HepG2 (cell line): Measurements from ENCODE around the gene NUDT6. TPM values are rescaled to one million over a fixed set of nuclear protein-coding genes. Genes with fewer than 3 reads are reported as not detected.

Experiments
- ARHGAP35 ChIP-seq: sonication (generic); formaldehyde crosslinking; IDR thresholded peaks from 2 replicates; pipeline ENCODE4 v1.9.0; 2022; ENCODE audit warnings: mild to moderate bottlenecking, inconsistent platforms, moderate library complexity, missing genetic modification reagents, borderline replicate concordance
- BORCS8-MEF2B ChIP-seq: sonication (generic); formaldehyde crosslinking; IDR thresholded peaks from 2 replicates; pipeline ENCODE4 v1.8.0; 2022; ENCODE audit warnings: mild to moderate bottlenecking, missing genetic modification reagents
- CBX1 ChIP-seq: IDR thresholded peaks from one replicate; pipeline ENCODE4 v1.6.1; 2016; ENCODE audit warnings: antibody characterized with exemption, low read depth
- CTCF ChIP-seq: sonication (generic); formaldehyde crosslinking; IDR thresholded peaks from 2 replicates; pipeline ENCODE4 v1.5.0; 2020; ENCODE audit warnings: mild to moderate bottlenecking, missing genetic modification reagents, moderate library complexity
- FOXC1 ChIP-seq: sonication (generic); formaldehyde crosslinking; IDR thresholded peaks from 2 replicates; pipeline ENCODE4 v1.8.0; 2022; ENCODE audit warnings: mild to moderate bottlenecking, missing genetic modification reagents, borderline replicate concordance
- GATAD2A ChIP-seq: IDR thresholded peaks from 2 replicates; pipeline ENCODE4 v1.6.1; 2016
- GMEB2 ChIP-seq: IDR thresholded peaks from 2 replicates; pipeline ENCODE4 v1.6.1; 2016; ENCODE audit warnings: missing biosample characterization, missing genetic modification reagents, low read depth
- GZF1 ChIP-seq: sonication (generic); formaldehyde crosslinking; IDR thresholded peaks from 2 replicates; pipeline ENCODE4 v1.5.1; 2020; ENCODE audit warnings: mild to moderate bottlenecking, missing genetic modification reagents
- HCFC1 ChIP-seq: fragments of 150-350 bp; IDR thresholded peaks from 2 replicates; pipeline ENCODE4 v1.6.1; 2014; ENCODE audit warnings: low read depth, low read length
- HDAC2 ChIP-seq: sonication (generic); formaldehyde crosslinking; IDR thresholded peaks from 2 replicates; pipeline ENCODE4 v1.4.0; 2020; ENCODE audit warnings: missing genetic modification reagents
- HES4 ChIP-seq: sonication (generic); formaldehyde crosslinking; IDR thresholded peaks from 2 replicates; pipeline ENCODE4 v1.9.0; 2021; ENCODE audit warnings: mild to moderate bottlenecking, missing genetic modification reagents, borderline replicate concordance
- MXD3 ChIP-seq: IDR thresholded peaks from 2 replicates; pipeline ENCODE4 v1.6.1; 2016; ENCODE audit warnings: mild to moderate bottlenecking, missing biosample characterization, missing genetic modification reagents
- MXD4 ChIP-seq: IDR thresholded peaks from 2 replicates; pipeline ENCODE4 v1.6.1; 2016; ENCODE audit warnings: mild to moderate bottlenecking, missing biosample characterization, missing genetic modification reagents
- MYC ChIP-seq: sonication (generic); formaldehyde crosslinking; IDR thresholded peaks from 2 replicates; pipeline ENCODE4 v1.9.0; 2021; ENCODE audit warnings: missing genetic modification reagents, borderline replicate concordance
- PITX1 ChIP-seq: sonication (generic); formaldehyde crosslinking; IDR thresholded peaks from 2 replicates; pipeline ENCODE4 v1.5.1; 2020; ENCODE audit warnings: mild to moderate bottlenecking, missing genetic modification reagents
- RORA ChIP-seq: sonication (generic); formaldehyde crosslinking; IDR thresholded peaks from 2 replicates; pipeline ENCODE4 v1.5.0; 2020; ENCODE audit warnings: mild to moderate bottlenecking, missing genetic modification reagents, moderate library complexity
- SRSF1 ChIP-seq: fragments of 200-400 bp; formaldehyde crosslinking; optimal IDR thresholded peaks from 2 replicates; pipeline ENCODE3; 2017; ENCODE audit warnings: mild to moderate bottlenecking, low read depth, low read length, moderate library complexity
- TIGD3 ChIP-seq: sonication (generic); formaldehyde crosslinking; IDR thresholded peaks from 2 replicates; pipeline ENCODE4 v1.5.1; 2020; ENCODE audit warnings: mild to moderate bottlenecking, missing genetic modification reagents, borderline replicate concordance
- ZBTB49 ChIP-seq: sonication (generic); formaldehyde crosslinking; IDR thresholded peaks from 2 replicates; pipeline ENCODE4 v1.4.0; 2020; ENCODE audit warnings: missing genetic modification reagents, borderline replicate concordance
- ZNF672 ChIP-seq: sonication (generic); formaldehyde crosslinking; IDR thresholded peaks from 2 replicates; pipeline ENCODE4 v1.8.1; 2022; ENCODE audit warnings: missing genetic modification reagents
- ZNF709 ChIP-seq: sonication (generic); formaldehyde crosslinking; IDR thresholded peaks from 2 replicates; pipeline ENCODE4 v1.5.0; 2020; ENCODE audit warnings: mild to moderate bottlenecking, missing genetic modification reagents
- ZNF784 ChIP-seq: sonication (generic); formaldehyde crosslinking; IDR thresholded peaks from 2 replicates; pipeline ENCODE4 v1.5.1; 2020; ENCODE audit warnings: missing genetic modification reagents, mild to moderate bottlenecking, borderline replicate concordance
- polyA plus RNA-seq, 8 experiments: library from polyadenylated mRNA; depleted of rRNA in 3 of 8; stranded (reverse) in 7 of 8; unstranded in 1 of 8; fragments of >200 nt; fragmentation: Illumina TruSeq in 4 of 8; extraction: Trizol in 4 of 8; gene quantifications; 2 replicates each; pipeline versions ENCODE4 v1.2.1 to v1.2.3, GENCODE V29; 2011 to 2016; ENCODE audit warnings: low read depth in 4 of 8, missing spikeins in 1 of 8, mixed read lengths in 1 of 8; ENCODE audit not compliant: insufficient read depth in 1 of 8
- total RNA-seq, 5 experiments: library from RNA; depleted of rRNA; stranded (reverse); fragments of >200 nt; fragmentation: Illumina TruSeq; extraction: Trizol; gene quantifications; 2 replicates each; pipeline ENCODE4 v1.2.3, GENCODE V29; 2016; ENCODE audit warnings: low read depth in 1 of 5

NUDT6 gene
- total and polyA plus RNA-seq, 2 of the 13 experiments (the other 11 are each of a cell fraction or from before 2014, with no cell fraction given) = 4.8 to 8.3 TPM

- TF ChIP-seq CTCF (CRISPR knock-in tag) = no peak
- TF ChIP-seq SRSF1 = peak; percentile 8
- peak; percentile 31; the same call in 1 of the 2 replicates for TF ChIP-seq MXD4
- peak; percentile 99 for TF ChIP-seq GZF1 (CRISPR knock-in tag)
- TF ChIP-seq HDAC2 (CRISPR knock-in tag) = peak; percentile 69
- 0 out of 2 replicates have a peak, but pooled peaks have one; percentile 39 for TF ChIP-seq RORA (CRISPR knock-in tag)
- no peak for TF ChIP-seq HES4
- TF ChIP-seq MYC = peak; percentile 67; the same call in 1 of the 2 replicates
- 0 out of 2 replicates have a peak, but pooled peaks have one; percentile 60 for TF ChIP-seq ZNF709 (CRISPR knock-in tag)
- no peak for TF ChIP-seq ZNF672 (CRISPR knock-in tag)
- TF ChIP-seq ZBTB49 (CRISPR knock-in tag) = no peak; the same call in 1 of the 2 replicates
- TF ChIP-seq CBX1 = no peak
- peak; percentile 69; the same call in 1 of the 2 replicates for TF ChIP-seq MXD3 (CRISPR knock-in tag)
- no peak for TF ChIP-seq PITX1 (CRISPR knock-in tag)
- TF ChIP-seq ZNF784 = no peak
- TF ChIP-seq GATAD2A (CRISPR knock-in tag) = 0 out of 2 replicates have a peak, but pooled peaks have one; percentile 8
- TF ChIP-seq TIGD3 (CRISPR knock-in tag) = no peak
- TF ChIP-seq HCFC1 = peak; percentile 53; the same call in 1 of the 2 replicates
- no peak for TF ChIP-seq FOXC1
- TF ChIP-seq ARHGAP35 = no peak
- peak; percentile 82 for TF ChIP-seq BORCS8-MEF2B (CRISPR knock-in tag)
- no peak for TF ChIP-seq GMEB2
Measured at GRCh38 chr4:122922877-122923511, 597 bp upstream of the NUDT6 start (continued).
